K562 (cell line): Measurements from ENCODE around the gene SMC1A. TPM values are rescaled to one million over a fixed set of nuclear protein-coding genes. Genes with fewer than 3 reads are reported as not detected.

Source experiments
- ATAC-seq: fragments of 200-7000 bp; cut with Tn5 transposase; 3 replicates; pipeline ENCODE4 v1.9.1; 2020; ENCODE audit warnings: moderate library complexity
- BruUV-seq: library from RNA; stranded (reverse); fragments of 400-500 nt; replicated peaks from 2 replicates; lab custom pipeline; 2021; lab: Mats Ljungman, UMichigan
- CTCF ChIA-PET: fragments of 300-600 bp; formaldehyde crosslinking; extraction: SDS; loops from one replicate; lab custom pipeline; 2021; ENCODE audit warnings: low intra/inter-chr PET ratio; lab: Yijun Ruan, JAX
- POLR2A ChIA-PET: fragments of 300-600, 350-650 bp; sonication (Branson Sonifier 250); formaldehyde crosslinking; extraction: SDS; loops from one replicate; lab custom pipeline; 2021; ENCODE audit warnings: antibody characterized with exemption, inconsistent platforms; lab: Yijun Ruan, JAX
- DNase-seq, 4 experiments: peaks; one replicate each; pipeline versions ENCODE4 v3.0.0 to v3.0.0-alpha.2; 2011 to 2018; ENCODE audit warnings: low spot score in 3 of 4, mixed read lengths in 3 of 4; ENCODE audit errors: extremely low read depth in 1 of 4
- FAIRE-seq: peaks from 2 replicates; lab custom pipeline; 2011; peaks lifted over from hg19 to GRCh38; lab: Jason Lieb, UNC
- H2AFZ ChIP-seq: 2 replicates; pipeline ENCODE4 v1.6.0; 2011; ENCODE audit warnings: low read depth, low read length, control low read depth, inconsistent platforms
- H3K27ac ChIP-seq: fragments of 200-600 bp; 3 replicates; pipeline ENCODE4 v1.8.0; 2011; ENCODE audit warnings: low read depth, mild to moderate bottlenecking, control low read depth, inconsistent platforms, low read length, moderate library complexity, mixed read lengths; ENCODE audit errors: extremely low read depth
- H3K27me3 ChIP-seq, 2 experiments: fragments of 300-600 bp in 1 of 2; 2 replicates in 1 of 2; 3 replicates in 1 of 2; pipeline versions ENCODE4 v1.6.0 to v1.8.0; 2011; ENCODE audit warnings: inconsistent platforms in 2 of 2, low read length in 2 of 2, mild to moderate bottlenecking in 1 of 2, mixed read lengths in 1 of 2, moderate library complexity in 1 of 2; ENCODE audit not compliant: control insufficient read depth in 2 of 2, insufficient read depth in 2 of 2
- H3K36me3 ChIP-seq: fragments of 300-600 bp; 3 replicates; pipeline ENCODE4 v1.8.0; 2011; ENCODE audit warnings: mild to moderate bottlenecking, low read length, inconsistent platforms; ENCODE audit not compliant: control insufficient read depth, insufficient read depth
- H3K4me1 ChIP-seq, 2 experiments: fragments of 200-600 bp in 1 of 2; replicated peaks in 1 of 2; 2 replicates in 1 of 2; 3 replicates in 1 of 2; pipeline versions ENCODE4 v1.5.1 to v1.8.0; 2011; ENCODE audit warnings: inconsistent platforms in 2 of 2, low read length in 2 of 2, mild to moderate bottlenecking in 1 of 2, mixed read lengths in 1 of 2, moderate library complexity in 1 of 2; ENCODE audit not compliant: control insufficient read depth in 2 of 2, insufficient read depth in 2 of 2
- H3K4me2 ChIP-seq: 2 replicates; pipeline ENCODE4 v1.6.1; 2011; ENCODE audit warnings: low read length, control low read depth, inconsistent platforms, mixed read lengths; ENCODE audit not compliant: insufficient read depth
- H3K4me3 ChIP-seq: fragments of 200-600 bp; sonication (generic), shearing (Covaris generic); 2 replicates; pipeline ENCODE4 v1.5.1; 2016; ENCODE audit warnings: control low read depth, inconsistent platforms
- H3K79me2 ChIP-seq: fragments of 200-600 bp; 3 replicates; pipeline ENCODE4 v1.8.0; 2011; ENCODE audit warnings: low read length, inconsistent platforms; ENCODE audit not compliant: control insufficient read depth, insufficient read depth
- H3K9ac ChIP-seq, 2 experiments: 2 replicates each; pipeline versions ENCODE4 v1.6.0 to v1.6.1; 2011; ENCODE audit warnings: low read depth in 2 of 2, low read length in 2 of 2, control low read depth in 1 of 2, inconsistent platforms in 1 of 2, mild to moderate bottlenecking in 1 of 2, mixed read lengths in 1 of 2; ENCODE audit not compliant: insufficient read depth in 1 of 2
- H3K9me1 ChIP-seq: one replicate; pipeline ENCODE4 v1.6.0; 2011; ENCODE audit warnings: inconsistent platforms, mild to moderate bottlenecking, low read length, moderate library complexity; ENCODE audit not compliant: control insufficient read depth, insufficient read depth
- H3K9me3 ChIP-seq: replicated peaks from 2 replicates; pipeline ENCODE4 v1.5.1; 2011; ENCODE audit warnings: low read depth, low read length, inconsistent platforms; ENCODE audit not compliant: control insufficient read depth, insufficient read depth
- H4K20me1 ChIP-seq: replicated peaks from 2 replicates; pipeline ENCODE4 v1.6.1; 2011; ENCODE audit warnings: low read length, inconsistent platforms, mixed read lengths; ENCODE audit not compliant: control insufficient read depth, insufficient read depth
- BRD9 ChIP-seq: fragments of 450-650 bp; IDR thresholded peaks from 2 replicates; pipeline ENCODE4 v1.6.1; 2018; ENCODE audit warnings: low read depth; ENCODE audit not compliant: partially characterized antibody
- C11orf30 ChIP-seq: fragments of 450-650 bp; IDR thresholded peaks from 2 replicates; pipeline ENCODE4 v1.6.1; 2016; ENCODE audit warnings: low read depth, mild to moderate bottlenecking
- CREBBP ChIP-seq: IDR thresholded peaks from one replicate; pipeline ENCODE4 v1.6.1; 2012; ENCODE audit warnings: low read depth, mild to moderate bottlenecking, control low read depth, inconsistent platforms, low read length
- FOS ChIP-seq: IDR thresholded peaks from 3 replicates; pipeline ENCODE4 v1.6.1; 2011; ENCODE audit not compliant: insufficient read length; ENCODE audit errors: extremely low read depth
- RBM25 ChIP-seq: fragments of 200-400 bp; formaldehyde crosslinking; IDR thresholded peaks from 2 replicates; pipeline ENCODE4 v1.6.1; 2018; ENCODE audit warnings: low read length, low read depth, moderate library complexity; ENCODE audit not compliant: severe bottlenecking
- RFX1 ChIP-seq: fragments of 450-650 bp; IDR thresholded peaks from 2 replicates; pipeline ENCODE4 v1.6.1; 2016; ENCODE audit warnings: mild to moderate bottlenecking, moderate library complexity
- ZFP36 ChIP-seq: fragments of 150-350 bp; IDR thresholded peaks from 2 replicates; pipeline ENCODE4 v1.6.1; 2018; ENCODE audit warnings: low read length, low read depth; ENCODE audit not compliant: partially characterized antibody
- ZNF311 ChIP-seq: fragments of 250-450 bp; sonication (Bioruptor Pico); IDR thresholded peaks from 2 replicates; pipeline ENCODE4 v1.4.0; 2020; ENCODE audit warnings: mild to moderate bottlenecking, moderate library complexity
- whole genome bisulfite sequencing: fragments of 100-300 bp; shearing (Covaris generic); methylation state at CpG from one replicate; pipeline ENCODE4 v1.1.6; 2016; ENCODE audit warnings: low coverage, mixed read lengths; ENCODE audit not compliant: insufficient coverage; ENCODE audit errors: missing lambda C conversion rate; 5-methylcytosine and 5-hydroxymethylcytosine counted together
- in situ Hi-C: fragments of 300-500 bp; cut with MboI; formaldehyde crosslinking; loops from 4 replicates; pipeline ENCODE4 v1.15.0; 2018; ENCODE audit warnings: inconsistent platforms, mixed read lengths
- intact Hi-C: fragments of 100-400 bp; cut with micrococcal nuclease; formaldehyde crosslinking; loops from 2 replicates; pipeline ENCODE4 v1.14.2; 2022
- polyA plus RNA-seq, 8 experiments: library from polyadenylated mRNA; depleted of rRNA in 4 of 8; stranded (reverse) in 5 of 8; unstranded in 3 of 8; fragments of >200 nt; fragmentation: Nextera tagmentation in 2 of 8; fragmentation: Illumina TruSeq in 1 of 8; extraction: Ambion mirVana in 2 of 8; extraction: Trizol in 1 of 8; gene quantifications; 2 replicates each; pipeline versions ENCODE4 v1.2.1 to v1.2.3, GENCODE V29; 2011 to 2014; ENCODE audit warnings: inconsistent platforms in 1 of 8, missing spikeins in 1 of 8
- total RNA-seq, 7 experiments: library from RNA; depleted of rRNA in 6 of 7; stranded (reverse); fragments of >200 nt in 6 of 7; fragmentation: Illumina TruSeq in 2 of 7; extraction: Trizol in 2 of 7; gene quantifications; 2 replicates each; pipeline versions ENCODE4 v1.2.1 to v1.2.3, GENCODE V29; 2011 to 2021; ENCODE audit warnings: low replicate concordance in 1 of 7
- TF ChIP-seq, protein P1 (sequence below): fragments of 250-450 bp; sonication (Bioruptor Pico); IDR thresholded peaks from 2 replicates; pipeline ENCODE4 v1.5.0; 2021

SMC1A gene
- total and polyA plus RNA-seq, 9 of the 15 experiments (the other 6 are each of a cell fraction or from before 2014, with no cell fraction given): 28.5 to 126 (median 71.2) TPM

DNA sequence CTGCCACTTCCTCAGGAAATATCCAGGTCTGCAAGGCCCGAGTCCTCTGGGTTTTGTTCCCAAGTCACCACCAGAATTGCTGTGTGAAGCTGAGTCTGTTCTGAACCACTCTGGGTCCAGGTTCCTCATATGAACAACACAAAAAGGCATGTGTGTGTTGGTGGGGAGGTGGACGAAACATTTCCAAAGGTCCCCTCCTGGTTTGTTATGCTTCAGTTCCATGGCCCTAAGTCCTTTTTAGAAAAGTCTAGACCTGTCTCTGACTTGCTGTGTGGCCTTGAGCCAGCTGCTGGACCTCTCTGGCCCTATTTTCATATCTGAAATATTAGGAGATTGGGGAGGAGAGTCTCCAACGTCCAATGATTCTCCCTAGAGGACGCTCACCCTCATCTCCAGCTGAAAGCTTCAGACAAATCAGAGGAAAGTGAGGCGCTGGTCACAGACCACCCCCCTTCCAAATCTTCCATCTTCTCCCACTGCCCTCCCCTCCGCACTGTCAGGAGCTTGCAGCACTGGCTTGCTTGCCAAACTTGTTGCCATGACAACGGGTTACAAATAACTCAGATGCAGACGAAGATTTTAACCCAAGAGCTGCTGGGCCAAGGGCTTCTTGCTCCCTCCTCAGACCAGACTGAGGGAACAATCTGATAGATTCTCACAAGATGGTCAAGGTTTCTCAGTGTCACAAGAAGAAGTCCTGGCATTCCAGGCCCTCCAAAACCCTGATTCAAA lies 64.5 kb downstream of the SMC1A start:
- WGBS: 1% methylated on average over 7 of the region's 8 CpGs
- Histone ChIP-seq H3K9me1 (no peaks in the 10 kb centered on the region), H3K9me3 (no peaks in the 10 kb centered on the region), H3K36me3 (no peaks in the 10 kb centered on the region), H4K20me1 (no peaks in the 10 kb centered on the region), H3K4me1 (no peaks in the 10 kb centered on the region; a peak in 1 of 5 replicates), H3K4me2 (no peak overlapping the region), H3K27ac (no peak overlapping the region), H3K27me3 (no peaks in the 10 kb centered on the region), H3K79me2 (no peaks in the 10 kb centered on the region), H3K4me3 (no peak overlapping the region)
- ChIA-PET POLR2A (interaction anchor here (0.8 to 1.6 kb wide), 3 partner anchors 48 to 64 kb away, joined by 3 to 5 read pairs (median 5); partner anchors contain the start of gene SMC1A), CTCF (no interaction called here)
- BruUV-seq: no TSS peak
- no peak for FAIRE-seq
- intact Hi-C loops: no loop called here
- peak; percentile 91 for TF ChIP-seq RFX1
- TF ChIP-seq C11orf30: no peak
- TF ChIP-seq ZFP36: peak; percentile 33
- peak; percentile 21 for TF ChIP-seq RBM25
- TF ChIP-seq BRD9: peak; percentile 92
- TF ChIP-seq, protein P1, sequence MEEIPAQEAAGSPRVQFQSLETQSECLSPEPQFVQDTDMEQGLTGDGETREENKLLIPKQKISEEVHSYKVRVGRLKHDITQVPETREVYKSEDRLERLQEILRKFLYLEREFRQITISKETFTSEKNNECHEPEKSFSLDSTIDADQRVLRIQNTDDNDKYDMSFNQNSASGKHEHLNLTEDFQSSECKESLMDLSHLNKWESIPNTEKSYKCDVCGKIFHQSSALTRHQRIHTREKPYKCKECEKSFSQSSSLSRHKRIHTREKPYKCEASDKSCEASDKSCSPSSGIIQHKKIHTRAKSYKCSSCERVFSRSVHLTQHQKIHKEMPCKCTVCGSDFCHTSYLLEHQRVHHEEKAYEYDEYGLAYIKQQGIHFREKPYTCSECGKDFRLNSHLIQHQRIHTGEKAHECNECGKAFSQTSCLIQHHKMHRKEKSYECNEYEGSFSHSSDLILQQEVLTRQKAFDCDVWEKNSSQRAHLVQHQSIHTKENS (CRISPR knock-in tag): no peak
- TF ChIP-seq FOS: no peak
- TF ChIP-seq CREBBP: no peak
- no peak for TF ChIP-seq ZNF311 (CRISPR knock-in tag)
- TF ChIP-seq, all 486 proteins: peak for 4
- DNase-seq (peak in 1 of 4 experiments; percentile 16), ATAC-seq (no peak)
- Histone ChIP-seq H3K9ac (no peak overlapping the region), H2AFZ (no peak overlapping the region)
- in situ Hi-C loops: no loop called here
